OCI-LY3 (cell line): Measurements from ENCODE around the gene TDRKH.

Experiments used
- H2AFZ ChIP-seq: fragments of 200-600, 300-600 bp; shearing (Covaris generic); 2 replicates; pipeline ENCODE4 v1.6.0; 2014; ENCODE audit warnings: antibody characterized with exemption, low read depth, low read length
- H3K27ac ChIP-seq: fragments of 200-600, 300-600 bp; sonication (generic); 2 replicates; pipeline ENCODE4 v1.5.1; 2014; ENCODE audit warnings: mild to moderate bottlenecking, low read length, moderate library complexity, mixed read lengths
- H3K27me3 ChIP-seq: fragments of 200-600, 300-600 bp; sonication (generic); 2 replicates; pipeline ENCODE4 v1.6.1; 2014; ENCODE audit warnings: low read depth, low read length, mixed read lengths
- H3K36me3 ChIP-seq: fragments of 200-600, 300-600 bp; sonication (generic); replicated peaks from 2 replicates; pipeline ENCODE3; 2014; ENCODE audit warnings: low read depth, low read length, mixed read lengths
- H3K4me1 ChIP-seq: fragments of 300-600, 200-600 bp; sonication (generic); 2 replicates; pipeline ENCODE4 v1.6.1; 2014; ENCODE audit warnings: low read length, mixed read lengths
- H3K4me2 ChIP-seq: fragments of 200-600, 300-600 bp; sonication (generic); 2 replicates; pipeline ENCODE4 v1.6.1; 2014; ENCODE audit warnings: low read length, mixed read lengths
- H3K4me3 ChIP-seq: fragments of 300-600, 200-600 bp; sonication (generic); 2 replicates; pipeline ENCODE4 v1.5.1; 2014; ENCODE audit warnings: antibody characterized with exemption, mild to moderate bottlenecking, low read length, moderate library complexity
- H3K79me2 ChIP-seq: fragments of 300-600, 200-600 bp; shearing (Covaris generic); 2 replicates; pipeline ENCODE4 v1.6.1; 2014; ENCODE audit warnings: mild to moderate bottlenecking, low read length, mixed read lengths
- H3K9ac ChIP-seq: fragments of 300-600, 200-600 bp; shearing (Covaris generic); 2 replicates; pipeline ENCODE4 v1.6.0; 2014; ENCODE audit warnings: mild to moderate bottlenecking, low read length, moderate library complexity
- H3K9me3 ChIP-seq: fragments of 200-600, 300-600 bp; shearing (Covaris generic); 2 replicates; pipeline ENCODE4 v1.6.1; 2014; ENCODE audit warnings: low read length, mixed read lengths; ENCODE audit not compliant: insufficient read depth
- H4K20me1 ChIP-seq: fragments of 200-600, 300-600 bp; sonication (generic); 2 replicates; pipeline ENCODE4 v1.6.1; 2016; ENCODE audit warnings: low read length, mixed read lengths; ENCODE audit not compliant: insufficient read depth
- EZH2phosphoT487 ChIP-seq: fragments of 200-600 bp; shearing (Covaris generic); IDR thresholded peaks from 2 replicates; pipeline ENCODE4 v1.6.1; 2018; ENCODE audit warnings: antibody characterized with exemption, mixed run types, low read depth
- TF ChIP-seq, protein P1 (sequence below): fragments of 200-600, 300-600 bp; sonication (generic); IDR thresholded peaks from 2 replicates; pipeline ENCODE4 v1.5.1; 2014; ENCODE audit warnings: antibody characterized with exemption, low read length, low read depth

Gene TDRKH

DNA sequence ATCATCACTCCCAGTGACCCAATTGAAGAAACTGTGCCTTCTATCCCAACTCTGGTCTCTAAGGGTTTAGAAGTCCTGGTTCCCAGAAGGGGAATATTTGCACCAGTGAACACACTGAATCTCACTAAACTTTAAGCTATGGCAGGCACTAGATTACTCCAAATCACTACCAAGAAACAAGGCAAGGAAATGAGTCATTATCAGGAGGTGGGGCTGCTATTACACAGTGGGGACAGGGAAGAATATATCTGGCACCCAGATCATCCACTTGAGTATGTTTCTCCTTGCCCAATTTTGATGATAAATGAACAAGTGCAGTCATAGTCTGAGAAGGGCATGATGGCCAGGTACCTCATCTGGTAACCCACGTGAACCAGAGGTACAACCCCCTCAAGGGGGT is 34.0 kb downstream of the TDRKH start:
- H3K4me3 ChIP-seq, result no peak overlapping the region
- H3K9ac ChIP-seq, result no peak overlapping the region
- H3K27ac ChIP-seq, result no peak overlapping the region
- H3K4me2 ChIP-seq, result no peak overlapping the region
- TF ChIP-seq EZH2phosphoT487, result no peak
- TF ChIP-seq, protein P1, sequence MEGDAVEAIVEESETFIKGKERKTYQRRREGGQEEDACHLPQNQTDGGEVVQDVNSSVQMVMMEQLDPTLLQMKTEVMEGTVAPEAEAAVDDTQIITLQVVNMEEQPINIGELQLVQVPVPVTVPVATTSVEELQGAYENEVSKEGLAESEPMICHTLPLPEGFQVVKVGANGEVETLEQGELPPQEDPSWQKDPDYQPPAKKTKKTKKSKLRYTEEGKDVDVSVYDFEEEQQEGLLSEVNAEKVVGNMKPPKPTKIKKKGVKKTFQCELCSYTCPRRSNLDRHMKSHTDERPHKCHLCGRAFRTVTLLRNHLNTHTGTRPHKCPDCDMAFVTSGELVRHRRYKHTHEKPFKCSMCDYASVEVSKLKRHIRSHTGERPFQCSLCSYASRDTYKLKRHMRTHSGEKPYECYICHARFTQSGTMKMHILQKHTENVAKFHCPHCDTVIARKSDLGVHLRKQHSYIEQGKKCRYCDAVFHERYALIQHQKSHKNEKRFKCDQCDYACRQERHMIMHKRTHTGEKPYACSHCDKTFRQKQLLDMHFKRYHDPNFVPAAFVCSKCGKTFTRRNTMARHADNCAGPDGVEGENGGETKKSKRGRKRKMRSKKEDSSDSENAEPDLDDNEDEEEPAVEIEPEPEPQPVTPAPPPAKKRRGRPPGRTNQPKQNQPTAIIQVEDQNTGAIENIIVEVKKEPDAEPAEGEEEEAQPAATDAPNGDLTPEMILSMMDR, result no peak
- H3K4me1 ChIP-seq, result no peaks in the 10 kb centered on the region
- no peak overlapping the region for H2AFZ ChIP-seq
- peaks cover 33% of the 10 kb centered on the region for H3K36me3 ChIP-seq
- no peaks in the 10 kb centered on the region for H3K9me3 ChIP-seq
- no peaks in the 10 kb centered on the region for H3K27me3 ChIP-seq
- H4K20me1 ChIP-seq, result no peaks in the 10 kb centered on the region
- no peaks in the 10 kb centered on the region for H3K79me2 ChIP-seq

DNA sequence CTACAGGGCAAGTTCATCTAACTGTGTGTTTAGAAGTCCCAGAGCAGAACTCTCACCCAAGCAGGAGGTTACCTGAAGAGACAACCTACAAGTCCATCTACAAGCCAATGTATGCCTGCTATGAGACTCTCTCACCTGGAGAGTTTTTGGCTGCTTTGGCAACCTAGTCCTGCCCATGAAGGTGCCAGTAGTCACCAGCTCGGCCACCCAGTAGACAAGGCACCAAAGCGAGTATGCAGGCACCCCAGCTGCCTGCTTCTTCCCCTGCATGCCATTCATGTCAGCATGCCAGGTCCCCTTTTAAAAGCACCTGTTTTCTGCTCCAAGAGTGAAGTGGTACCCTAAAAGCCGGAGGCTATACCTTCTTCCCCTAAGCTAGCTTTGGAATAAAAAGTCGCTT is 48.8 kb downstream of the TDRKH start:
- Histone ChIP-seq H3K9me3 (peaks cover 13% of the 10 kb centered on the region; the same call in 1 of the 2 replicates), H3K79me2 (no peaks in the 10 kb centered on the region), H3K4me3 (no peak overlapping the region), H2AFZ (no peak overlapping the region), H3K4me2 (no peak overlapping the region), H3K9ac (no peak overlapping the region), H3K27me3 (peaks cover 28% of the 10 kb centered on the region), H4K20me1 (no peaks in the 10 kb centered on the region), H3K4me1 (no peaks in the 10 kb centered on the region), H3K36me3 (peaks cover 3% of the 10 kb centered on the region), H3K27ac (no peak overlapping the region)
- no peak for TF ChIP-seq EZH2phosphoT487
- TF ChIP-seq, protein P1, result no peak

DNA sequence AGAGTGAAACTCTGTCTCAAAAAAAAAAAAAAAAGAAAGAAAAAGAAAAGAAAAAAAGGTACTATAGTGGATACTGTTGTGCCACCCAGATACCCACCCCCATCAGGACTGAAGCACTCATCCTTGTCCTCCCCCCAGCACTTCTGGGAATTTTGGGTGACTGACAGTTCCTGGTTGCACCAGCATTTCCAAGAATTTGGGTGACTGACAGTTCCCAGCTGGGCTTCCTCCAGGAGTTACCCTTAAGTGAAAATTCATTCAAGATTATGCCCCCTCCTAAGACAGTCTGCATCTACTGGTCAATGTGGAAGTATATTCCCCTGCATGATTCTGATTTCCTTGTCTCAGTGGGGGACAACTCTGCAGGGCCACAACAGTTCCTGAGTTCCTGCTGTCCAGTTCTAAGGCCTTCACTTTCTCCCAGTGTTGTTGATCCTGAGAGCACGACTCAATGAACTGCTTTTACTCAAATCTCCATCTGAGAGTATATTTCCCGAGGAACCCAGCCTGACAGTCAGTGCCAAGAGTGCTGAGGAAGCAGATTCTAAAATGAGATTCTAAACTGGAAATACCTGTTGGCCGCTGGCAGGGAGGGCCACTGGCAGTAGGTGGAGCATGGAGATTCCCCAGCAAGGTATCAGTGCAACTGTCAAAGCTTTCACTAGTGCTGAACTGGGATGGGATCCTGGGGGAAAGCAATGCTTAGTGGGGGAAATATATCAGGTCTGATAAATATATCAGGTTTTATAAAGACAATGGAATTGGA is 50.5 kb downstream of the TDRKH start:
- Histone ChIP-seq H2AFZ (no peak overlapping the region), H3K9me3 (peaks cover 13% of the 10 kb centered on the region; the same call in 1 of the 2 replicates), H3K79me2 (no peaks in the 10 kb centered on the region), H3K9ac (no peak overlapping the region), H4K20me1 (no peaks in the 10 kb centered on the region), H3K36me3 (peaks cover 3% of the 10 kb centered on the region), H3K4me2 (no peak overlapping the region), H3K4me1 (no peaks in the 10 kb centered on the region), H3K4me3 (no peak overlapping the region), H3K27ac (no peak overlapping the region), H3K27me3 (peaks cover 15% of the 10 kb centered on the region)
- no peak for TF ChIP-seq EZH2phosphoT487
- TF ChIP-seq, protein P1, result no peak

- Histone ChIP-seq H3K9ac (no peak overlapping the region), H4K20me1 (no peaks in the 10 kb centered on the region), H3K9me3 (peaks cover 13% of the 10 kb centered on the region; the same call in 1 of the 2 replicates), H3K4me3 (no peak overlapping the region), H3K4me2 (no peak overlapping the region), H3K36me3 (peaks cover 3% of the 10 kb centered on the region), H3K27me3 (no peaks in the 10 kb centered on the region), H3K79me2 (no peaks in the 10 kb centered on the region), H2AFZ (no peak overlapping the region), H3K27ac (no peak overlapping the region), H3K4me1 (no peaks in the 10 kb centered on the region)
- TF ChIP-seq, protein P1, result no peak
- TF ChIP-seq EZH2phosphoT487, result no peak
Measured at GRCh38 chr1:151737479-151737878, 52.8 kb downstream of the TDRKH start.
